ENCODE data around the gene RTN4RL1. TPM values are rescaled to one million over a fixed set of nuclear protein-coding genes. Genes with fewer than 3 reads are reported as not detected.

Gene RTN4RL1
- total RNA-seq, 1 donor from 2014 or later: 12.4 TPM

- H3K27me3 Mint-ChIP-seq: peaks cover 39% of the 10 kb centered on the region
- no peak for TF ChIP-seq CTCF (IDR thresholded peaks at IDR 0.05; ENCODE audit: unreplicated experiment)
- DNase-seq (ENCODE audit: low spot score, unreplicated experiment): no peak
- no peaks in the 10 kb centered on the region for H3K36me3 Mint-ChIP-seq (ENCODE audit: insufficient read depth)
- peaks cover 14% of the 10 kb centered on the region for H3K4me1 Mint-ChIP-seq (ENCODE audit: low read depth)
- H3K4me3 Mint-ChIP-seq (ENCODE audit: low read depth): no peak overlapping the region
- no peak overlapping the region for H3K27ac Mint-ChIP-seq
- no peaks in the 10 kb centered on the region for H3K9me3 Mint-ChIP-seq (ENCODE audit: low read depth)
Measured at GRCh38 chr17:1915889-1916288, 109.2 kb downstream of the RTN4RL1 start.

- Mint-ChIP-seq H3K27ac (no peak overlapping the region), H3K4me1 (ENCODE audit: low read depth) (peaks cover 14% of the 10 kb centered on the region), H3K36me3 (ENCODE audit: insufficient read depth) (no peaks in the 10 kb centered on the region), H3K9me3 (ENCODE audit: low read depth) (no peaks in the 10 kb centered on the region), H3K4me3 (ENCODE audit: low read depth) (no peak overlapping the region), H3K27me3 (peaks cover 38% of the 10 kb centered on the region)
- no peak for DNase-seq (ENCODE audit: low spot score, unreplicated experiment)
- no peak for TF ChIP-seq CTCF (IDR thresholded peaks at IDR 0.05; ENCODE audit: unreplicated experiment)
Measured at GRCh38 chr17:1914661-1915083, 110.5 kb downstream of the RTN4RL1 start.

GRCh38 chr17:1913702-1914101 is 111.4 kb downstream of the RTN4RL1 start:
- H3K4me3 Mint-ChIP-seq (ENCODE audit: low read depth): no peak overlapping the region
- no peaks in the 10 kb centered on the region for H3K9me3 Mint-ChIP-seq (ENCODE audit: low read depth)
- TF ChIP-seq CTCF (IDR thresholded peaks at IDR 0.05; ENCODE audit: unreplicated experiment): no peak
- peaks cover 39% of the 10 kb centered on the region for H3K27me3 Mint-ChIP-seq
- no peak overlapping the region for H3K27ac Mint-ChIP-seq
- no peaks in the 10 kb centered on the region for H3K36me3 Mint-ChIP-seq (ENCODE audit: insufficient read depth)
- peaks cover 15% of the 10 kb centered on the region for H3K4me1 Mint-ChIP-seq (ENCODE audit: low read depth)
- DNase-seq (ENCODE audit: low spot score, unreplicated experiment): no peak

GRCh38 chr17:1912146-1912545 is 113.0 kb downstream of the RTN4RL1 start:
- no peak overlapping the region for H3K27ac Mint-ChIP-seq
- peaks cover 16% of the 10 kb centered on the region for H3K4me1 Mint-ChIP-seq (ENCODE audit: low read depth)
- H3K4me3 Mint-ChIP-seq (ENCODE audit: low read depth): no peak overlapping the region
- peaks cover 49% of the 10 kb centered on the region for H3K27me3 Mint-ChIP-seq
- DNase-seq (ENCODE audit: low spot score, unreplicated experiment): no peak
- TF ChIP-seq CTCF (IDR thresholded peaks at IDR 0.05; ENCODE audit: unreplicated experiment): no peak
- no peaks in the 10 kb centered on the region for H3K36me3 Mint-ChIP-seq (ENCODE audit: insufficient read depth)
- no peaks in the 10 kb centered on the region for H3K9me3 Mint-ChIP-seq (ENCODE audit: low read depth)

- H3K9me3 Mint-ChIP-seq (ENCODE audit: low read depth): no peaks in the 10 kb centered on the region
- no peak overlapping the region for H3K27ac Mint-ChIP-seq
- H3K36me3 Mint-ChIP-seq (ENCODE audit: insufficient read depth): no peaks in the 10 kb centered on the region
- DNase-seq (ENCODE audit: low spot score, unreplicated experiment): no peak
- no peak for TF ChIP-seq CTCF (IDR thresholded peaks at IDR 0.05; ENCODE audit: unreplicated experiment)
- peaks cover 10% of the 10 kb centered on the region for H3K4me1 Mint-ChIP-seq (ENCODE audit: low read depth)
- H3K27me3 Mint-ChIP-seq: peaks cover 53% of the 10 kb centered on the region
- no peak overlapping the region for H3K4me3 Mint-ChIP-seq (ENCODE audit: low read depth)
Measured at GRCh38 chr17:1909985-1910384, 115.1 kb downstream of the RTN4RL1 start.
